Breast epithelium (tissue), 3 donors: ENCODE results near the gene KIAA0825.

Experiments used
- POLR2A ChIP-seq: fragments of 450-650 bp; IDR thresholded peaks from one replicate; pipeline ENCODE4 v1.6.1; 2016; ENCODE audit warnings: antibody characterized with exemption, mild to moderate bottlenecking, moderate library complexity
- TF ChIP-seq, protein P1 (sequence below), 3 donors: fragments of 450-650 bp; IDR thresholded peaks; one replicate each; pipeline ENCODE4 v1.5.1; 2016 to 2017; ENCODE audit warnings: antibody characterized with exemption in 3 of 3, mild to moderate bottlenecking in 3 of 3, moderate library complexity in 3 of 3

DNA sequence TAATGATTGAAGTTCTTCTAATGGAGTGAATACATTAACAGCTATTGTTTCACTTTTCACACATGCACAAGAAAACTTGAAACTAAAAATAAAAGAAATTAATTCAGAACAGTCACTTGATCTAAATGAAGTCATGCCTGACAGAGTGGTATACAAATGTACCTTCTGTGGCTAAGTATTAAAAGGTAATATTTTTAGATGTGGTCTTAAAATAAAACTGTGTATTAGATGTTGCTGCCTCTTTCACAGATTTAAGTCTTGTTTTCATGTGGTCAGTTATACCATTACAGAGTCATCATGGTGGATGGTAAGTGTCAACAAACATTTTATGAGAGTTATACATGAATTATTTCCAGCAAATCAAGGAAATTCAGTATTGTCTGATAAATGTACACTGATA lies 47.0 kb downstream of the KIAA0825 start:
- TF ChIP-seq, protein P1, sequence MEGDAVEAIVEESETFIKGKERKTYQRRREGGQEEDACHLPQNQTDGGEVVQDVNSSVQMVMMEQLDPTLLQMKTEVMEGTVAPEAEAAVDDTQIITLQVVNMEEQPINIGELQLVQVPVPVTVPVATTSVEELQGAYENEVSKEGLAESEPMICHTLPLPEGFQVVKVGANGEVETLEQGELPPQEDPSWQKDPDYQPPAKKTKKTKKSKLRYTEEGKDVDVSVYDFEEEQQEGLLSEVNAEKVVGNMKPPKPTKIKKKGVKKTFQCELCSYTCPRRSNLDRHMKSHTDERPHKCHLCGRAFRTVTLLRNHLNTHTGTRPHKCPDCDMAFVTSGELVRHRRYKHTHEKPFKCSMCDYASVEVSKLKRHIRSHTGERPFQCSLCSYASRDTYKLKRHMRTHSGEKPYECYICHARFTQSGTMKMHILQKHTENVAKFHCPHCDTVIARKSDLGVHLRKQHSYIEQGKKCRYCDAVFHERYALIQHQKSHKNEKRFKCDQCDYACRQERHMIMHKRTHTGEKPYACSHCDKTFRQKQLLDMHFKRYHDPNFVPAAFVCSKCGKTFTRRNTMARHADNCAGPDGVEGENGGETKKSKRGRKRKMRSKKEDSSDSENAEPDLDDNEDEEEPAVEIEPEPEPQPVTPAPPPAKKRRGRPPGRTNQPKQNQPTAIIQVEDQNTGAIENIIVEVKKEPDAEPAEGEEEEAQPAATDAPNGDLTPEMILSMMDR (IDR thresholded peaks at IDR 0.05), result no peak
- TF ChIP-seq POLR2A, result no peak
